Astrocyte (in vitro differentiated cells and primary cell): ENCODE results near the gene PRIMPOL. TPM values are rescaled to one million over a fixed set of nuclear protein-coding genes. Genes with fewer than 3 reads are reported as not detected.
"Not testable (repeated sequence)": the region's sequence is repeated elsewhere in the genome, so short reads cannot be mapped to it uniquely, and the experiment has no call there.

Source experiments
- DNase-seq: peaks from one replicate; pipeline ENCODE4 v3.0.0-alpha.2; 2010; ENCODE audit warnings: low read depth
- FAIRE-seq: peaks from 2 replicates; lab custom pipeline; 2011; peaks lifted over from hg19 to GRCh38; lab: Jason Lieb, UNC
- H2AFZ ChIP-seq: 2 replicates; pipeline ENCODE4 v1.6.0; 2012; ENCODE audit warnings: low read depth, low read length, inconsistent platforms
- H3K27ac ChIP-seq: 2 replicates; pipeline ENCODE4 v1.5.1; 2011; ENCODE audit warnings: low read depth, low read length, inconsistent platforms
- H3K27me3 ChIP-seq: 2 replicates; pipeline ENCODE4 v1.6.0; 2011; ENCODE audit warnings: low read length, inconsistent platforms; ENCODE audit not compliant: insufficient read depth
- H3K36me3 ChIP-seq: 2 replicates; pipeline ENCODE4 v1.5.1; 2011; ENCODE audit warnings: low read length, inconsistent platforms; ENCODE audit not compliant: insufficient read depth
- H3K4me1 ChIP-seq: 2 replicates; pipeline ENCODE4 v1.5.1; 2011; ENCODE audit warnings: low read length, inconsistent platforms; ENCODE audit not compliant: insufficient read depth
- H3K4me2 ChIP-seq: 2 replicates; pipeline ENCODE4 v1.6.0; 2012; ENCODE audit warnings: low read length, inconsistent platforms
- H3K4me3 ChIP-seq: 2 replicates; pipeline ENCODE4 v1.5.1; 2011; ENCODE audit warnings: low read depth, mild to moderate bottlenecking, low read length, inconsistent platforms; ENCODE audit not compliant: insufficient read depth
- H3K79me2 ChIP-seq: 2 replicates; pipeline ENCODE4 v1.6.0; 2012; ENCODE audit warnings: mild to moderate bottlenecking, low read length, inconsistent platforms; ENCODE audit not compliant: insufficient read depth
- H3K9ac ChIP-seq: 2 replicates; pipeline ENCODE4 v1.6.0; 2012; ENCODE audit warnings: mild to moderate bottlenecking, low read length, inconsistent platforms
- H3K9me3 ChIP-seq: 2 replicates; pipeline ENCODE4 v1.5.1; 2012; ENCODE audit warnings: low read depth, mild to moderate bottlenecking, low read length, inconsistent platforms; ENCODE audit not compliant: insufficient read depth
- H4K20me1 ChIP-seq: 2 replicates; pipeline ENCODE4 v1.6.0; 2012; ENCODE audit warnings: low read length, inconsistent platforms; ENCODE audit not compliant: insufficient read depth
- H3K27ac Mint-ChIP-seq: one replicate; pipeline ENCODE4 v1.8.0; 2021; ENCODE audit warnings: mild to moderate bottlenecking, mixed read lengths; ENCODE audit not compliant: unreplicated experiment
- H3K27me3 Mint-ChIP-seq: one replicate; pipeline ENCODE4 v1.8.0; 2021; ENCODE audit warnings: low read depth, mixed read lengths; ENCODE audit not compliant: unreplicated experiment
- H3K36me3 Mint-ChIP-seq: one replicate; pipeline ENCODE4 v1.8.0; 2021; ENCODE audit warnings: low read depth, mixed read lengths; ENCODE audit not compliant: unreplicated experiment
- H3K4me1 Mint-ChIP-seq: one replicate; pipeline ENCODE4 v1.8.0; 2021; ENCODE audit warnings: low read depth, mixed read lengths; ENCODE audit not compliant: unreplicated experiment
- H3K4me3 Mint-ChIP-seq: one replicate; pipeline ENCODE4 v1.8.0; 2021; ENCODE audit warnings: mild to moderate bottlenecking, moderate library complexity, mixed read lengths; ENCODE audit not compliant: unreplicated experiment
- H3K9me3 Mint-ChIP-seq: one replicate; pipeline ENCODE4 v1.8.0; 2021; ENCODE audit warnings: mild to moderate bottlenecking, mixed read lengths; ENCODE audit not compliant: unreplicated experiment
- EZH2 ChIP-seq: IDR thresholded peaks from 2 replicates; pipeline ENCODE4 v1.6.1; 2012; ENCODE audit warnings: mild to moderate bottlenecking, low read length, inconsistent platforms; ENCODE audit not compliant: insufficient read depth
- total RNA-seq: library from RNA; stranded (reverse); gene quantifications from 2 replicates; pipeline ENCODE4 v1.2.1, GENCODE V29; 2021
- TF ChIP-seq, protein P1 (sequence below): IDR thresholded peaks from 2 replicates; pipeline ENCODE4 v1.5.1; 2011; ENCODE audit warnings: low read depth, mild to moderate bottlenecking, inconsistent platforms, low read length, moderate library complexity; ENCODE audit not compliant: insufficient read depth

The PRIMPOL gene
- total RNA-seq, 1 donor from 2014 or later, result 6.5 TPM

DNA sequence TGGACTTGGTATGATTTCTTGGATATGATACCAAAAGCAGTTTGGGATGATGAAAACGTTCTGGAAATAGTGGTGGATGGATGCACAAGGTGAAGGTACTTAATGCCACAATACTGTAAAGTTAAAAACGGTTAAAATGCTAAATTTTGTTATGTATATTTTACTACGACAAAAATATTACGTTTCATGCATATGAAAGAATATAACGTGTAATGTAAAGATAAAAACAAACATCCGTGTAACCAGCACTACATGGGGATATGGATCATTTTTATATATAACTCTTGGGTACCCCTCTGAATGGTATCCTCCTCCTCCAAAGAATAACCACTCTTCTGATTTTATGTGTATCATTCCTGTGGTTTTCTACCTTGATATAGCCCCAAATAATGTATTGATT is 85.2 kb downstream of the PRIMPOL start:
- H4K20me1 ChIP-seq, result no peaks in the 10 kb centered on the region
- no peaks in the 10 kb centered on the region for H3K36me3 Mint-ChIP-seq
- H3K9ac ChIP-seq, result peak overlapping the region; percentile 94
- FAIRE-seq (no peak), DNase-seq (no peak)
- peaks cover 7% of the 10 kb centered on the region for H3K4me1 ChIP-seq
- H3K4me3 Mint-ChIP-seq, result peak overlapping the region; percentile 95
- H3K27ac ChIP-seq, result peak overlapping the region; percentile 44
- no peaks in the 10 kb centered on the region for H3K36me3 ChIP-seq
- H3K4me2 ChIP-seq, result peak overlapping the region; percentile 87
- H3K9me3 Mint-ChIP-seq, result no peaks in the 10 kb centered on the region
- peak overlapping the region; percentile 94 for H2AFZ ChIP-seq
- peaks cover 4% of the 10 kb centered on the region for H3K4me1 Mint-ChIP-seq
- no peaks in the 10 kb centered on the region for H3K27me3 Mint-ChIP-seq
- H3K4me3 ChIP-seq, result peak overlapping the region; percentile 98
- H3K27ac Mint-ChIP-seq, result no peak overlapping the region
- no peak for TF ChIP-seq EZH2
- TF ChIP-seq, protein P1, sequence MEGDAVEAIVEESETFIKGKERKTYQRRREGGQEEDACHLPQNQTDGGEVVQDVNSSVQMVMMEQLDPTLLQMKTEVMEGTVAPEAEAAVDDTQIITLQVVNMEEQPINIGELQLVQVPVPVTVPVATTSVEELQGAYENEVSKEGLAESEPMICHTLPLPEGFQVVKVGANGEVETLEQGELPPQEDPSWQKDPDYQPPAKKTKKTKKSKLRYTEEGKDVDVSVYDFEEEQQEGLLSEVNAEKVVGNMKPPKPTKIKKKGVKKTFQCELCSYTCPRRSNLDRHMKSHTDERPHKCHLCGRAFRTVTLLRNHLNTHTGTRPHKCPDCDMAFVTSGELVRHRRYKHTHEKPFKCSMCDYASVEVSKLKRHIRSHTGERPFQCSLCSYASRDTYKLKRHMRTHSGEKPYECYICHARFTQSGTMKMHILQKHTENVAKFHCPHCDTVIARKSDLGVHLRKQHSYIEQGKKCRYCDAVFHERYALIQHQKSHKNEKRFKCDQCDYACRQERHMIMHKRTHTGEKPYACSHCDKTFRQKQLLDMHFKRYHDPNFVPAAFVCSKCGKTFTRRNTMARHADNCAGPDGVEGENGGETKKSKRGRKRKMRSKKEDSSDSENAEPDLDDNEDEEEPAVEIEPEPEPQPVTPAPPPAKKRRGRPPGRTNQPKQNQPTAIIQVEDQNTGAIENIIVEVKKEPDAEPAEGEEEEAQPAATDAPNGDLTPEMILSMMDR, result no peak
- no peaks in the 10 kb centered on the region for H3K9me3 ChIP-seq
- H3K27me3 ChIP-seq, result no peaks in the 10 kb centered on the region
- peaks cover 30% of the 10 kb centered on the region for H3K79me2 ChIP-seq

GRCh38 chr4:184739575-184739974 is 90.0 kb downstream of the PRIMPOL start:
- H3K4me1 ChIP-seq, H3K36me3 ChIP-seq, H3K4me3 ChIP-seq, H3K36me3 Mint-ChIP-seq, H3K9me3 ChIP-seq, H3K27ac Mint-ChIP-seq, H3K4me3 Mint-ChIP-seq, DNase-seq, H3K27me3 Mint-ChIP-seq, H3K9ac ChIP-seq, FAIRE-seq, H3K4me2 ChIP-seq, H3K27ac ChIP-seq, H3K4me1 Mint-ChIP-seq, H4K20me1 ChIP-seq, H2AFZ ChIP-seq, H3K27me3 ChIP-seq, H3K79me2 ChIP-seq, H3K9me3 Mint-ChIP-seq: not testable (repeated sequence)

DNA sequence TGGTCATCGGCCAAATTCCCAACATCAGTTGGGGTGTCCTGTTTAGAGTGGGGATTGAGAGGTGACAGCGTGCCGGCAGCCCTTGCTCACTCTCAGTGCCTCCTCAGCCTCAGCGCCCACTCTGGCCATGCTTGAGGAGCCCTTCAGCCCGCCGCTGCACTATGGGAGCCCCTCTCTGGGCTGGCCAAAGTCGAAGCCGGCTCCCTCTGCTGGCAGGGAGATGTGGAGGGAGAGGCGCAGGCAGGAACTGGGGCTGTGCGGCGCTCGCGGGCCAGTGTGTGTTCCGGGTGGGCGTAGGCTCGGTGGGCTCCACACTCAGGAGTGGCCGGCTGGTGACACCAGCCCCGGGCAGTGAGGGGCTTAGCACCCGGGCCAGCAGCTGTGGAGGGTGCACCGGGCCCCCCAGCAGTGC is 91.4 kb downstream of the PRIMPOL start:
- H3K4me3 ChIP-seq, result no peak overlapping the region
- Mint-ChIP-seq H3K27me3 (peaks cover 7% of the 10 kb centered on the region), H3K4me3 (no peak overlapping the region), H3K9me3 (peaks cover 7% of the 10 kb centered on the region), H3K4me1 (peaks cover 2% of the 10 kb centered on the region), H3K36me3 (no peaks in the 10 kb centered on the region), H3K27ac (no peak overlapping the region)
- no peaks in the 10 kb centered on the region for H3K9me3 ChIP-seq
- no peak overlapping the region for H2AFZ ChIP-seq
- H3K27me3 ChIP-seq, result peaks cover 3% of the 10 kb centered on the region
- no peaks in the 10 kb centered on the region for H3K79me2 ChIP-seq
- peaks cover 2% of the 10 kb centered on the region for H3K4me1 ChIP-seq
- no peak overlapping the region for H3K27ac ChIP-seq
- H4K20me1 ChIP-seq, result no peaks in the 10 kb centered on the region
- no peak overlapping the region for H3K4me2 ChIP-seq
- H3K36me3 ChIP-seq, result no peaks in the 10 kb centered on the region
- FAIRE-seq (no peak), DNase-seq (no peak)
- TF ChIP-seq, protein P1, result no peak
- no peak for TF ChIP-seq EZH2
- no peak overlapping the region for H3K9ac ChIP-seq

- not testable (repeated sequence) for H2AFZ ChIP-seq, H3K9me3 Mint-ChIP-seq, H3K36me3 ChIP-seq, H3K4me3 Mint-ChIP-seq, H3K79me2 ChIP-seq, H3K27ac Mint-ChIP-seq, H3K4me1 Mint-ChIP-seq, DNase-seq, H3K9me3 ChIP-seq, H3K4me1 ChIP-seq, H3K9ac ChIP-seq, FAIRE-seq, H4K20me1 ChIP-seq, H3K27me3 Mint-ChIP-seq, H3K27ac ChIP-seq, H3K4me3 ChIP-seq, H3K36me3 Mint-ChIP-seq, H3K4me2 ChIP-seq, H3K27me3 ChIP-seq
Observed at GRCh38 chr4:184741651-184742050, 92.1 kb downstream of the PRIMPOL start.
